PC-3 (cell line): ENCODE measurements around the gene CAMTA1. TPM values are rescaled to one million over a fixed set of nuclear protein-coding genes. Genes with fewer than 3 reads are reported as not detected.
"Not testable (repeated sequence)": the region's sequence is repeated elsewhere in the genome, so short reads cannot be mapped to it uniquely, and the experiment has no call there.

Experiments used
- ATAC-seq: fragments of 200-7000 bp; cut with Tn5 transposase; 2 replicates; pipeline ENCODE4 v1.9.1; 2020; ENCODE audit warnings: mild to moderate bottlenecking, moderate library complexity
- BruUV-seq: library from RNA; stranded (reverse); fragments of 400-500 nt; replicated peaks from 2 replicates; lab custom pipeline; 2021; lab: Mats Ljungman, UMichigan
- CTCF ChIA-PET: fragments of 300-600 bp; sonication (Branson Sonifier 250); formaldehyde crosslinking; loops from one replicate; lab custom pipeline; 2022; ENCODE audit warnings: antibody characterized with exemption; lab: Charles Lee
- POLR2A ChIA-PET: fragments of 300-600 bp; sonication (Branson Sonifier 250); formaldehyde crosslinking; loops from one replicate; lab custom pipeline; 2022; ENCODE audit warnings: antibody characterized with exemption; ENCODE audit not compliant: unreplicated experiment; lab: Charles Lee
- DNase-seq: peaks from one replicate; pipeline ENCODE4 v3.0.0-alpha.2; 2015
- H2AFZ ChIP-seq: fragments of 300-600 bp; sonication (generic); 2 replicates; pipeline ENCODE4 v1.6.0; 2016; ENCODE audit warnings: antibody characterized with exemption, low read length
- H3F3A ChIP-seq: fragments of 300-600 bp; sonication (generic); one replicate; pipeline ENCODE4 v1.6.0; 2017; ENCODE audit warnings: antibody characterized with exemption, low read length, control low read depth, mild to moderate bottlenecking; ENCODE audit not compliant: unreplicated experiment
- H3K27ac ChIP-seq: fragments of 300-600 bp; sonication (generic); 2 replicates; pipeline ENCODE4 v1.5.1; 2016; ENCODE audit warnings: mild to moderate bottlenecking, low read length
- H3K27me3 ChIP-seq: fragments of 300-600 bp; sonication (generic); 2 replicates; pipeline ENCODE4 v1.6.1; 2016; ENCODE audit warnings: low read length, mixed read lengths
- H3K36me3 ChIP-seq: fragments of 300-600 bp; sonication (generic); 2 replicates; pipeline ENCODE4 v1.6.1; 2016; ENCODE audit warnings: low read depth, mixed run types, low read length, mixed read lengths
- H3K4me1 ChIP-seq: fragments of 300-600 bp; sonication (generic); 2 replicates; pipeline ENCODE4 v1.5.1; 2016; ENCODE audit warnings: low read length; ENCODE audit not compliant: insufficient read depth
- H3K4me2 ChIP-seq: fragments of 300-600 bp; sonication (generic); 2 replicates; pipeline ENCODE4 v1.6.0; 2016; ENCODE audit warnings: low read length
- H3K4me3 ChIP-seq: fragments of 300-600 bp; sonication (generic); 2 replicates; pipeline ENCODE4 v1.5.1; 2016; ENCODE audit warnings: mild to moderate bottlenecking, low read length, mixed read lengths
- H3K79me2 ChIP-seq: fragments of 300-600 bp; sonication (generic); 2 replicates; pipeline ENCODE4 v1.6.1; 2017; ENCODE audit warnings: low read length, mixed read lengths
- H3K9ac ChIP-seq: fragments of 300-600 bp; sonication (generic); 2 replicates; pipeline ENCODE4 v1.6.0; 2016; ENCODE audit warnings: mild to moderate bottlenecking, low read length
- H3K9me2 ChIP-seq: fragments of 300-600 bp; sonication (generic); replicated peaks from 2 replicates; pipeline ENCODE4 v1.6.1; 2016; ENCODE audit warnings: mixed run types, low read length, mixed read lengths
- H3K9me3 ChIP-seq: fragments of 300-600 bp; sonication (generic); 2 replicates; pipeline ENCODE4 v1.6.1; 2016; ENCODE audit warnings: low read length, mixed read lengths
- H4K20me1 ChIP-seq: fragments of 300-600 bp; sonication (generic); 2 replicates; pipeline ENCODE4 v1.6.1; 2016; ENCODE audit warnings: low read length, mixed read lengths
- EZH2 ChIP-seq: fragments of 300-600 bp; sonication (generic); IDR thresholded peaks from one replicate; pipeline ENCODE4 v1.6.1; 2017; ENCODE audit warnings: antibody characterized with exemption, mild to moderate bottlenecking, low read length; ENCODE audit not compliant: unreplicated experiment
- EZH2phosphoT487 ChIP-seq: fragments of 300-600 bp; sonication (generic); IDR thresholded peaks from 2 replicates; pipeline ENCODE4 v1.6.1; 2018; ENCODE audit warnings: mild to moderate bottlenecking, antibody characterized with exemption, low read length, borderline replicate concordance
- intact Hi-C: fragments of 100-400 bp; cut with micrococcal nuclease; formaldehyde crosslinking; loops from 2 replicates; pipeline ENCODE4 v1.9.0; 2023
- total RNA-seq: library from RNA; depleted of rRNA; stranded (reverse); fragments of >200 nt; gene quantifications from 2 replicates; pipeline ENCODE4 v1.2.3, GENCODE V29; 2014
- TF ChIP-seq, protein P1 (sequence below): fragments of 300-600 bp; sonication (generic); conservative IDR thresholded peaks from 2 replicates; pipeline ENCODE4 v1.5.1; 2017; ENCODE audit warnings: antibody characterized with exemption, low read depth, mild to moderate bottlenecking, low read length

Gene CAMTA1
- total RNA-seq, 1 experiment from 2014 or later, result 40.8 TPM

DNA sequence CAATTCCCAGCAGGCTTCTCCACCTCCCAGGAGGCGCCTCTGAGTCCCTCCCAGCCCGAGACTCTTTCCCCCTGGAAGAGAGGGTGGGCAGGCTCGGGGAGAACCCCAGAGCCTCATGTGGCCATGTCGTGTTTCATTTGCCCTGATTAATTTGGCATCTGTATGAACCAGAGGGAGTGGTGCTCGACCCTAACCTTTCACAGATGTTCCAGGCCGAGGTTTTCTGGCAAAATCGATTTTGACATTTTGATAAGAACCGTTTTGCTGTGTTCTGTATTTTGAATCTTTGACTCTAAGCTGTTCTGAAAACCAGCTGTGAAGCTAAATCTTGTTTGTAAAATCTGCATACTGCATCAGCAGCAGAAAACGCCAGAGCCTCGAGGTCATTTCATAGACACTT, 367.4 kb downstream of the CAMTA1 start:
- no peak overlapping the region for H2AFZ ChIP-seq
- POLR2A ChIA-PET, result no interaction called here
- H3K9ac ChIP-seq, result no peak overlapping the region
- no TSS peak for BruUV-seq
- TF ChIP-seq EZH2, result no peak
- TF ChIP-seq EZH2phosphoT487, result no peak
- TF ChIP-seq, protein P1, sequence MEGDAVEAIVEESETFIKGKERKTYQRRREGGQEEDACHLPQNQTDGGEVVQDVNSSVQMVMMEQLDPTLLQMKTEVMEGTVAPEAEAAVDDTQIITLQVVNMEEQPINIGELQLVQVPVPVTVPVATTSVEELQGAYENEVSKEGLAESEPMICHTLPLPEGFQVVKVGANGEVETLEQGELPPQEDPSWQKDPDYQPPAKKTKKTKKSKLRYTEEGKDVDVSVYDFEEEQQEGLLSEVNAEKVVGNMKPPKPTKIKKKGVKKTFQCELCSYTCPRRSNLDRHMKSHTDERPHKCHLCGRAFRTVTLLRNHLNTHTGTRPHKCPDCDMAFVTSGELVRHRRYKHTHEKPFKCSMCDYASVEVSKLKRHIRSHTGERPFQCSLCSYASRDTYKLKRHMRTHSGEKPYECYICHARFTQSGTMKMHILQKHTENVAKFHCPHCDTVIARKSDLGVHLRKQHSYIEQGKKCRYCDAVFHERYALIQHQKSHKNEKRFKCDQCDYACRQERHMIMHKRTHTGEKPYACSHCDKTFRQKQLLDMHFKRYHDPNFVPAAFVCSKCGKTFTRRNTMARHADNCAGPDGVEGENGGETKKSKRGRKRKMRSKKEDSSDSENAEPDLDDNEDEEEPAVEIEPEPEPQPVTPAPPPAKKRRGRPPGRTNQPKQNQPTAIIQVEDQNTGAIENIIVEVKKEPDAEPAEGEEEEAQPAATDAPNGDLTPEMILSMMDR, result no peak
- no peak for DNase-seq
- no peak overlapping the region for H3K4me2 ChIP-seq
- H3K27me3 ChIP-seq, result peaks cover 67% of the 10 kb centered on the region
- no peak overlapping the region for H3K4me3 ChIP-seq
- CTCF ChIA-PET, result no interaction called here
- H3K79me2 ChIP-seq, result no peaks in the 10 kb centered on the region
- no peaks in the 10 kb centered on the region for H4K20me1 ChIP-seq
- H3K4me1 ChIP-seq, result no peaks in the 10 kb centered on the region
- H3K9me2 ChIP-seq, result no peaks in the 10 kb centered on the region
- H3K36me3 ChIP-seq, result no peaks in the 10 kb centered on the region
- intact Hi-C loops, result no loop called here
- H3F3A ChIP-seq, result no peaks in the 10 kb centered on the region
- no peak overlapping the region for H3K27ac ChIP-seq
- H3K9me3 ChIP-seq, result no peaks in the 10 kb centered on the region
- ATAC-seq, result no peak

DNA sequence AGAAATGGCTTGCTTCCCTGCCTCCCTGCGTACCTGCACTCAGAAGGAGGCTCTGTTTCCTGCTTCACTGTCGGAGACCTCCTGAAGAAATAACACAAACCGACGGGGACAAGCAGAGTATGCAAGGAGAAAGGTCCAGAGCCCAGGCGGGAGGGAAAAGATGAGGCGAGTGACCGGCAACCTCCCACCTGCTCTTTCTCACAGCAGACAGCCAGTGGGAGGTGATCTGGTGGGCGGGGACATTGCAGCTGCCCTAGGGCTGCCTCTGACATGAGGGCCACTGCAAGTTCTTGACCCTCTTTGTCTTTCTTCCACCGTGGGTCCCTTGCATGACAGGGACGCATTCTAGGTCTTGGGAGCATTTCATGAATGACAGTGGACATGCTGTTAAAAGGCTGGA, 368.2 kb downstream of the CAMTA1 start:
- CTCF ChIA-PET, result no interaction called here
- Histone ChIP-seq H3K4me2 (no peak overlapping the region), H3K9me2 (no peaks in the 10 kb centered on the region), H3K4me1 (no peaks in the 10 kb centered on the region), H3K9ac (no peak overlapping the region), H3K27ac (no peak overlapping the region), H3K27me3 (peaks cover 67% of the 10 kb centered on the region), H3K9me3 (no peaks in the 10 kb centered on the region), H4K20me1 (no peaks in the 10 kb centered on the region), H3K36me3 (no peaks in the 10 kb centered on the region), H3K79me2 (no peaks in the 10 kb centered on the region), H3K4me3 (no peak overlapping the region), H2AFZ (no peak overlapping the region), H3F3A (no peaks in the 10 kb centered on the region)
- ATAC-seq (no peak), DNase-seq (no peak)
- BruUV-seq, result no TSS peak
- TF ChIP-seq, protein P1, result no peak
- TF ChIP-seq EZH2phosphoT487, result no peak
- no peak for TF ChIP-seq EZH2
- intact Hi-C loops, result no loop called here
- POLR2A ChIA-PET, result no interaction called here

DNA sequence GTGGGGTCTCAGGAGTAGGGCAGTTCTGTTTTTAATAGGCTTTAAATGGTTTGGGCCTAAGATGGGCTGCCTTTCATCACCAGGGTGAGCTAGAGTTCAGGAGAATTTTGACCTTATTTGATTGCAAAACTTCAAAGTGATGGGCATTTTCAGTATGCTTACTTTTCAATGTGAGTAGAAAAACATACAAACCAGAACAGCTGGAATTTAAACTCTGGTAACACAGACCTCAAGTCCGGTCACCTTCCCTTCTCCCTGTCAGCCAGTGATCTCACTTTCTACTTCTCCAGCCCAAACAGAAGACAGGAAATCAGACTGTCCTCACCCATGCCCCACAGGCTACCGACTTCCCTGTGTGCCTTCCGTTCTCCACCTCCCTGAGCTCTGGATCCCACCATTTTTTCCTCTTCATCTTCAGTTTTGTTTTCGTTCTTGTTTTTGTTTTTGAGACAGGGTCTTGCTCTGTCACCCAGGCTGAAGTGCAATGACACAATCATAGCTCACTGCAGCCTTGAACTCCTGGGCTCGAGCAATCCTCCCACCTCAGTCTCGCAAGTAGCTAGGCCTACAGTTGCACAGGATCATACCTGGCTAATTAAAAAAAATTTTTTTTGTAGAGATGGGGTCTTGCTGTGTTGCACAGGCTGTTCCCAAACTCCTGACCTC, 374.0 kb downstream of the CAMTA1 start:
- no peak overlapping the region for H3K9ac ChIP-seq
- BruUV-seq, result no TSS peak
- DNase-seq (no peak), ATAC-seq (no peak)
- no peaks in the 10 kb centered on the region for H3K9me3 ChIP-seq
- TF ChIP-seq EZH2, result no peak
- TF ChIP-seq, protein P1, result no peak
- TF ChIP-seq EZH2phosphoT487, result no peak
- ChIA-PET CTCF (no interaction called here), POLR2A (no interaction called here)
- no peak overlapping the region for H3K4me3 ChIP-seq
- H2AFZ ChIP-seq, result no peak overlapping the region
- no peak overlapping the region for H3K4me2 ChIP-seq
- H4K20me1 ChIP-seq, result no peaks in the 10 kb centered on the region
- H3F3A ChIP-seq, result no peaks in the 10 kb centered on the region
- no peaks in the 10 kb centered on the region for H3K79me2 ChIP-seq
- H3K36me3 ChIP-seq, result no peaks in the 10 kb centered on the region
- no peak overlapping the region for H3K27ac ChIP-seq
- intact Hi-C loops, result no loop called here
- peaks cover 43% of the 10 kb centered on the region for H3K27me3 ChIP-seq
- no peaks in the 10 kb centered on the region for H3K4me1 ChIP-seq
- no peaks in the 10 kb centered on the region for H3K9me2 ChIP-seq

DNA sequence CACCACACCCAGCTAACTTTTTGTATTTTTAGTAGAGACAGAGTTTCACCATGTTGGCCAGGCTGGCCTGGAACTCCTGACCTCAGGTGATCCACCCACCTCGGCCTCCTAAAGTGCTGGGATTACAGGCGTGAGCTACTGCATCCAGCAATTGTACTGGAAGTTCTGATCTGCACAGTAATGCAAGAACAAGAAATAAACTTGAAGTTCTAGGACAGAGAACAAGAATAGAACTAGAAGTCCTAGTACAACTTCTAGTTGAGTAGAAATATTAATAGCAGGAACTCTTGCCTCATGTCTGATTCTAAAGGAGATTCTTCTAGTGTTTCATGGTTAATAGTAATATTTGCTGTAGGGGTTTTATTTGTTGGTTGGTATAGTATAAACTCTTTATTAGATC, 383.3 kb downstream of the CAMTA1 start:
- POLR2A ChIA-PET, H2AFZ ChIP-seq, BruUV-seq, H3K79me2 ChIP-seq, CTCF ChIA-PET, H3K9me3 ChIP-seq, DNase-seq, H4K20me1 ChIP-seq, H3K27ac ChIP-seq, H3K9ac ChIP-seq, H3K4me2 ChIP-seq, H3K4me3 ChIP-seq, H3K9me2 ChIP-seq, H3K36me3 ChIP-seq, H3K4me1 ChIP-seq, ATAC-seq, H3F3A ChIP-seq, intact Hi-C loops: not testable (repeated sequence)
- peaks cover 60% of the 10 kb centered on the region for H3K27me3 ChIP-seq
